Mesenchymal stem cell (in vitro differentiated cells and primary cell): ENCODE results near the gene SERPINA10. TPM values are rescaled to one million over a fixed set of nuclear protein-coding genes. Genes with fewer than 3 reads are reported as not detected.

Experiments
- DNase-seq: peaks from one replicate; pipeline ENCODE4 v3.0.0-alpha.2; 2013
- H2AFZ ChIP-seq: one replicate; pipeline ENCODE4 v1.6.1; 2013; ENCODE audit warnings: low read depth, mild to moderate bottlenecking, control low read depth, inconsistent platforms, low read length, moderate library complexity
- H2AK5ac ChIP-seq: 2 replicates; pipeline ENCODE4 v1.6.1; 2013; ENCODE audit warnings: low read length, moderate library complexity, mild to moderate bottlenecking, inconsistent platforms; ENCODE audit not compliant: severe bottlenecking
- H2BK120ac ChIP-seq: one replicate; pipeline ENCODE4 v1.6.1; 2013; ENCODE audit warnings: low read depth, mild to moderate bottlenecking, inconsistent platforms, low read length, moderate library complexity
- H2BK12ac ChIP-seq, 2 experiments: one replicate each; pipeline ENCODE4 v1.6.1; 2013; ENCODE audit warnings: inconsistent platforms in 2 of 2, low read length in 2 of 2, mild to moderate bottlenecking in 2 of 2, moderate library complexity in 2 of 2, control low read depth in 1 of 2
- H2BK15ac ChIP-seq: one replicate; pipeline ENCODE4 v1.6.1; 2013; ENCODE audit warnings: mild to moderate bottlenecking, low read depth, inconsistent platforms; ENCODE audit not compliant: poor library complexity, severe bottlenecking
- H2BK5ac ChIP-seq: 2 replicates; pipeline ENCODE4 v1.6.1; 2013; ENCODE audit warnings: low read depth, mild to moderate bottlenecking, low read length, control low read depth, inconsistent platforms; ENCODE audit not compliant: poor library complexity, severe bottlenecking
- H3K14ac ChIP-seq, 2 experiments: one replicate each; pipeline ENCODE4 v1.6.1; 2013; ENCODE audit warnings: inconsistent platforms in 2 of 2, low read length in 2 of 2, control low read depth in 1 of 2, mild to moderate bottlenecking in 1 of 2, moderate library complexity in 1 of 2
- H3K18ac ChIP-seq, 2 experiments: one replicate each; pipeline ENCODE4 v1.6.1; 2013; ENCODE audit warnings: inconsistent platforms in 2 of 2, low read length in 2 of 2, control low read depth in 1 of 2, low read depth in 1 of 2, mild to moderate bottlenecking in 1 of 2
- H3K23ac ChIP-seq, 2 experiments: one replicate each; pipeline ENCODE4 v1.6.1; 2013; ENCODE audit warnings: inconsistent platforms in 2 of 2, low read length in 2 of 2, mild to moderate bottlenecking in 2 of 2, moderate library complexity in 2 of 2, control low read depth in 1 of 2
- H3K27ac ChIP-seq: 2 replicates; pipeline ENCODE4 v1.5.1; 2013; ENCODE audit warnings: mild to moderate bottlenecking, moderate library complexity, low read length, control low read depth, inconsistent platforms; ENCODE audit not compliant: poor library complexity, severe bottlenecking
- H3K27me3 ChIP-seq, 2 experiments: 2 replicates each; pipeline versions ENCODE4 v1.6.1 to v1.7.0; 2013; ENCODE audit warnings: low read length in 2 of 2, mild to moderate bottlenecking in 2 of 2, moderate library complexity in 2 of 2, control low read depth in 1 of 2, inconsistent platforms in 1 of 2; ENCODE audit not compliant: control insufficient read depth in 1 of 2, insufficient read depth in 1 of 2
- H3K36me3 ChIP-seq, 2 experiments: 2 replicates each; pipeline versions ENCODE4 v1.6.1 to v1.7.0; 2013; ENCODE audit warnings: low read length in 2 of 2, control low read depth in 1 of 2, inconsistent platforms in 1 of 2, low read depth in 1 of 2, mild to moderate bottlenecking in 1 of 2; ENCODE audit not compliant: insufficient read depth in 2 of 2, control insufficient read depth in 1 of 2
- H3K4ac ChIP-seq, 2 experiments: one replicate each; pipeline ENCODE4 v1.6.1; 2013; ENCODE audit warnings: inconsistent platforms in 2 of 2, low read length in 2 of 2, mild to moderate bottlenecking in 2 of 2, moderate library complexity in 2 of 2, control low read depth in 1 of 2, low read depth in 1 of 2
- H3K4me1 ChIP-seq: 2 replicates; pipeline ENCODE4 v1.6.1; 2013; ENCODE audit warnings: low read depth, low read length, control low read depth; ENCODE audit not compliant: control insufficient read depth, insufficient read depth
- H3K4me2 ChIP-seq: 2 replicates; pipeline ENCODE4 v1.6.1; 2013; ENCODE audit warnings: low read length, mild to moderate bottlenecking, inconsistent platforms; ENCODE audit not compliant: poor library complexity, severe bottlenecking
- H3K4me3 ChIP-seq, 2 experiments: 2 replicates each; pipeline versions ENCODE4 v1.5.1 to v1.7.0; 2013; ENCODE audit warnings: low read length in 2 of 2, mild to moderate bottlenecking in 2 of 2, control low read depth in 1 of 2, low read depth in 1 of 2; ENCODE audit not compliant: insufficient read depth in 1 of 2
- H3K79me1 ChIP-seq: replicated peaks from 2 replicates; pipeline ENCODE4 v1.6.1; 2013; ENCODE audit warnings: mild to moderate bottlenecking, control low read depth, low read length, inconsistent platforms; ENCODE audit not compliant: poor library complexity, severe bottlenecking
- H3K9ac ChIP-seq: 2 replicates; pipeline ENCODE4 v1.7.0; 2013; ENCODE audit warnings: mild to moderate bottlenecking, low read length, moderate library complexity
- H3K9me3 ChIP-seq: 2 replicates; pipeline ENCODE4 v1.7.0; 2013; ENCODE audit warnings: mild to moderate bottlenecking, low read length; ENCODE audit not compliant: control insufficient read depth
- H4K8ac ChIP-seq: one replicate; pipeline ENCODE4 v1.6.1; 2013; ENCODE audit warnings: inconsistent platforms, mild to moderate bottlenecking, low read length, moderate library complexity
- H4K91ac ChIP-seq: one replicate; pipeline ENCODE4 v1.6.1; 2013; ENCODE audit warnings: mild to moderate bottlenecking, low read length, inconsistent platforms
- WGBS: methylation state at CpG from one replicate; pipeline ENCODE4 v1.1.7; 2013; ENCODE audit warnings: mixed read lengths; 5-methylcytosine and 5-hydroxymethylcytosine counted together
- polyA plus RNA-seq, 2 experiments: library from polyadenylated mRNA; stranded (reverse); fragments of 200-250 nt; gene quantifications; one replicate each; pipeline ENCODE4 v1.2.3, GENCODE V29; 2013

The SERPINA10 gene, protein sequence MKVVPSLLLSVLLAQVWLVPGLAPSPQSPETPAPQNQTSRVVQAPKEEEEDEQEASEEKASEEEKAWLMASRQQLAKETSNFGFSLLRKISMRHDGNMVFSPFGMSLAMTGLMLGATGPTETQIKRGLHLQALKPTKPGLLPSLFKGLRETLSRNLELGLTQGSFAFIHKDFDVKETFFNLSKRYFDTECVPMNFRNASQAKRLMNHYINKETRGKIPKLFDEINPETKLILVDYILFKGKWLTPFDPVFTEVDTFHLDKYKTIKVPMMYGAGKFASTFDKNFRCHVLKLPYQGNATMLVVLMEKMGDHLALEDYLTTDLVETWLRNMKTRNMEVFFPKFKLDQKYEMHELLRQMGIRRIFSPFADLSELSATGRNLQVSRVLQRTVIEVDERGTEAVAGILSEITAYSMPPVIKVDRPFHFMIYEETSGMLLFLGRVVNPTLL
- not detected for polyA plus RNA-seq (2013, experiment 1 of 2)
- not detected for polyA plus RNA-seq (2013, experiment 2 of 2)

DNA sequence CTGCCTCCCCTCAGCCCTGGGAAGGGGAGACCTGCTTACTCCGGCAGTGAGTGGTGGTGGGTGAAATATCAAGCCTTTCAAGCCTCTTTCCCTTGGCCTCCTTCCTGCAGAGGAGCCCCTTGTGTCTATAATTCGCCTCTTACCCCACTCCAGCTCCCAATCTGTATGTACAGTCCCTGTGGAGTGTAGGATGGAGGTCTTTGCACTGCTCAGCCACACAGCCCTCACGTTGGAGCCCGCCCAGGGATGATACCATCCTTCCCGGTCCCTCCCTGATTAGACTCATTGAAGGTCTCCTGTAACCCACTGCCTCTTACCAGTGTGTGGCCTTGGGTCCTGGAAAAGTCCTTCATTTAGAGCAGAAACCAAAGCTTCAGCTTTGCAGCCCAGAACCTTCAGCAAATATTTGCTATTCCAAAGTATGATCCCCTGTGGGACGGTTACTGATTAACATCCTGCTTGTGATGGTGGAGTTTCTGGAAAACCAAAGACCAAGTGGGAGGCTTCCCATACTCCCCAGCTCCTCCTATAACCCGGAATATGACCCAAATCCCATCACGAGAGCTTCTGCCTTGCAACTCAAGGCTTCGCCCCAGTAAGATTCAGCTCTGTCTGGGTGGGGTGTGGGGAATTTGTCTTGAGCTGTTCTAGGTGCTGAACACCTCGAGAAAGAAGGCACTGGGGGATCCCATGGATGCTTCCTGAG, at the start of gene SERPINA10:
TSS of gene SERPINA10 (minus strand) at position 397 of the 706 bp plus-strand sequence. CDS start 2,675 bp downstream, outside the sequence.
- Histone ChIP-seq H3K23ac (no peak within 1 kb of the TSS), H3K4ac (no peak within 1 kb of the TSS), H2BK15ac (no peak within 1 kb of the TSS), H3K9ac (no peak within 1 kb of the TSS), H2BK12ac (no peak within 1 kb of the TSS), H2AK5ac (no peak within 1 kb of the TSS), H4K91ac (no peak within 1 kb of the TSS), H3K79me1 (no peaks in the 10 kb centered on the region), H4K8ac (no peak within 1 kb of the TSS), H3K4me3 (no peak within 1 kb of the TSS), H2BK120ac (no peak within 1 kb of the TSS), H2AFZ (no peak within 1 kb of the TSS), H3K14ac (no peak within 1 kb of the TSS), H2BK5ac (no peak within 1 kb of the TSS), H3K18ac (no peak within 1 kb of the TSS), H3K4me2 (no peak within 1 kb of the TSS), H3K4me1 (no peaks in the 10 kb centered on the region), H3K9me3 (no peaks in the 10 kb centered on the region), H3K27ac (no peak within 1 kb of the TSS), H3K36me3 (no peaks in the 10 kb centered on the region), H3K27me3 (peaks cover 0 to 12% of the 10 kb centered on the region in 2 experiments)
- no peak for DNase-seq
- WGBS: 59% methylated on average over 9 of the region's 10 CpGs

DNA sequence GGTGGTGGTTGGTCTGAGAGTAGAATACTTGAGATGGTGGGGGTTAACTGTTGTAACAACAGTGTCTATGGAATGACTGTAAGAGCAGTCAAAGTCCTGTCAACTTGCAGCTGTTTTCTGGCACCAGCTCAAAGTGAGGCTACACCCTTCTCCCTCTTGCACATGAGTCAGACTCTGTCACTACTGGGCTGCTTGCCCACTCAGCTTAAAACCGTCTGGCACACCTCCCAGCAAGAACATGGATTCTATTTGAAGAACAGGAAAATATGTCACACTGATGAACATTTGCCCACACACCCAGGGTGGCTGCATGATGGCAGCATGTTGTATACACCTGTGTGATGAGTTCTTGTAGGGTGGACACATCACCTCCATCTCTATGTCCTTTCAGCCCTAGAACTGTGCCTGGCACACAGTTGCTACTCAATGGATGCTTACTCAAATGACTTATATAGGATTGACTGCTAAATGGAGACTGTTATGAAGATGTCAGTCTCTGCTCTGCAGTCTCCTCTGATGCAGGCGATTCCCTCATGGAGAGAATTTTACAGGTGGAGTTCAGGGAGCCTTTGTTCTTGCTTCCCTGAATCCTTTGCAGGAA, 49.4 kb upstream of the SERPINA10 start:
- Histone ChIP-seq H2BK12ac (no peak overlapping the region), H3K9me3 (no peaks in the 10 kb centered on the region), H4K8ac (no peak overlapping the region), H2AK5ac (no peak overlapping the region), H3K4me2 (no peak overlapping the region), H3K79me1 (no peaks in the 10 kb centered on the region), H2AFZ (no peak overlapping the region), H3K18ac (no peak overlapping the region), H2BK120ac (no peak overlapping the region), H3K27ac (no peak overlapping the region), H3K23ac (no peak overlapping the region), H2BK5ac (no peak overlapping the region), H3K27me3 (no peaks in the 10 kb centered on the region), H3K9ac (peak overlapping the region; percentile 69), H3K4me1 (peaks cover 9% of the 10 kb centered on the region), H3K14ac (no peak overlapping the region), H3K4me3 (peak overlapping the region in 1 of 2 experiments; percentile 31), H2BK15ac (no peak overlapping the region), H4K91ac (no peak overlapping the region), H3K4ac (no peak overlapping the region), H3K36me3 (no peaks in the 10 kb centered on the region)
- DNase-seq: peak; percentile 29
- WGBS: 63% methylated on average over 2 of the region's 2 CpGs

DNA sequence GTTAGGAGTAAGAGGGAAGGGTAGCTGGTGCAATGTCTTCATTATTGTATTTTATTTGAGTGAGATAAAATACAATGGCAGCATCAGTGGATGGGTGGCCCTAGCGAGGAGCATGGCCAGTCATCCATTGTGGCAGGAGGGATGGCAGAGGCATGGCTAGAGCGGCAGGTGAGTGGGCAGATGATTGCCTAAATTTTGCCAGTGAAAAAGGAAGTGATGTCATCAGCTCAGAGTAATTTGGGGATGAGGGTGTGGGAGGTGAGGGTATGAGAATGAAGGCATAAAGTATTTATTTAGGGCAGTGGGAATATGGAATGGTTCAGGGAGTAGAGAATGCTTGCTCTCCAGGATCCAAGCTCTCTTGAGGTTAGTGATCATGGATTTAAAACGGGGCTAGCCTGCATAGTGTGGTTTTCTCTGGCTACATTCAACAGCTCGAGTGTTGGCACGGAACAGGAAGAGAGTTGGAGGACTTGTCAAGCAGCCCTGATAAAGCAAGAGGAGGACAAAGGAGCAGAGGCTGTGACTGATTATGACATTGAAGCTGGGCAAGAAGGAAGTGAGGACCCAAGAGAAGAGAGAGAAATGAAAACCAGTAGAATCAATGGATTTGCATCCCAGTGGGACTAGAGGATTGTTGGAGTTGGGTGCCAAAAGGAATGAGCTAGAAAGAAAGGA, 48.7 kb upstream of the SERPINA10 start:
- no peak overlapping the region for H3K4ac ChIP-seq

More for the DNA sequence above, 48.7 kb upstream of the SERPINA10 start:
- Histone ChIP-seq H3K27me3 (no peaks in the 10 kb centered on the region), H3K27ac (no peak overlapping the region), H2BK12ac (no peak overlapping the region), H4K91ac (no peak overlapping the region), H3K36me3 (no peaks in the 10 kb centered on the region), H3K4me1 (peaks cover 9% of the 10 kb centered on the region), H3K4me3 (peak overlapping the region in 1 of 2 experiments; percentile 31), H3K4me2 (no peak overlapping the region), H2BK5ac (no peak overlapping the region), H3K18ac (no peak overlapping the region), H3K14ac (no peak overlapping the region), H2AFZ (no peak overlapping the region), H3K9me3 (no peaks in the 10 kb centered on the region), H2BK120ac (no peak overlapping the region), H3K9ac (peak overlapping the region; percentile 69), H2AK5ac (no peak overlapping the region), H2BK15ac (no peak overlapping the region), H3K23ac (no peak overlapping the region), H4K8ac (no peak overlapping the region), H3K79me1 (no peaks in the 10 kb centered on the region)
- no peak for DNase-seq
- WGBS: 55% methylated on average over 5 of the region's 5 CpGs
